ENCODE data around the gene FANCL. TPM values are rescaled to one million over a fixed set of nuclear protein-coding genes. Genes with fewer than 3 reads are reported as not detected.
"Not testable (repeated sequence)": the region's sequence is repeated elsewhere in the genome, so short reads cannot be mapped to it uniquely, and the experiment has no call there.

FANCL gene
- total RNA-seq, 1 donor from 2014 or later = 23.3 TPM

DNA sequence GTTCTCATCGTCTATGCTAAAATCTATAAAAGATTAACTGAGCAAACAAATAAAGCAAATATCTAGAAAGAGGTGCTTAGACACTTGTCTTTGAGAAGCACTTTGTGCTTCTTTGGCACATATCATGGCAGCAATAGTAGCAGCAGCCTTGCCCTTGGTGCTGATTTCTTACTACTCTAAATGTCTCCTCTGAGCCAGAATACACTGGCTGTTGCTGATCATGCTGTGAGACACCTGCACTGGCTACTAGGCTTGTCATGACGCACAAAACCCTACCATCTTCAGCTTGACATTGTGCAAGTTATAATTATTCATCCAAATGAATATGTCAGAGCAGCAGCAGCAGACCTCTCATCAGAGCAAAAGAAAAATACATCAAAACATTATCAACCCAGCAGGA, 46.7 kb downstream of the FANCL start:
- no peak for DNase-seq (ENCODE audit: extremely low spot score in 2 of 2)
- Histone ChIP-seq H3K27ac (no peak overlapping the region), H3K4me1 (no peaks in the 10 kb centered on the region), H3K9me3 (no peaks in the 10 kb centered on the region), H3K27me3 (no peaks in the 10 kb centered on the region), H3K36me3 (no peaks in the 10 kb centered on the region), H3K4me3 (no peak overlapping the region)
- intact Hi-C loops (cut with DNase I) = no loop called here
- TF ChIP-seq POLR2A (IDR thresholded peaks at IDR 0.05) = no peak

DNA sequence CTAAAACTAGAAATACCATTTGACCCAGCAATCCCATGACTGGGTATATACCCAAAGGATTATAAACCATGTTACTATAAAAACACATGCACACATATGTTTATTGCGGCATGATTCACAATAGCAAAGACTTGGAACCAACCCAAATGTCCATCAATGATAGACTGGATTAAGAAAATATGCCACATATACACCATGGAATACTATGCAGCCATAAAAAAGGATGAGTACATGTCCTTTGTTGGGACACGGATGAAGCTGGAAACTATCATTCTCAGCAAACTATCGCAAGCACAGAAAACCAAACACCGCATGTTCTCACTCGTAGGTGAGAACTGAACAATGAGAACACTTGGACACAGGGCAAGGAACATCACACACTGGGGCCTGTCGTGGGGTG, 54.1 kb downstream of the FANCL start:
- H3K27me3 ChIP-seq; H3K36me3 ChIP-seq; H3K4me1 ChIP-seq; H3K9me3 ChIP-seq; intact Hi-C loops (cut with DNase I); H3K4me3 ChIP-seq; DNase-seq (ENCODE audit: extremely low spot score in 2 of 2); H3K27ac ChIP-seq: not testable (repeated sequence)

DNA sequence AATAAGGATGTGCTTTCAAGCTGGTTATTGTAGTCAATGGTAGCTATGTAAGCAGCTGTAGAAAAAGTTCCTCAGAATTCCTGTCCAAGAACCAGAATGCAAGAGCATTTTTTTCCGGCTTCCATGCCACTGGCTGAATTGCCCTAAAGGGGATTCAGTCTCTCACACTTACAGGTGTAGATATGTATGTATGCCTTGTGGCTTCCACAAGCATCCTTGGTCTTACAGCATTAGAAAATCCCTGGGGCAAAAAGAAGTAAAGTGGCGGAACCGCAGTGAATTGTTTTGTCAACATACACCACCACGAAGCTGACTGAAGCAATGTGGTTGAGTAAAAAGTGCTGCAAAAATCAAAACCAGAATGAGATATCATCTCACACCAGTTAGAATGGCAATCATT, 54.6 kb downstream of the FANCL start:
- TF ChIP-seq POLR2A (IDR thresholded peaks at IDR 0.05) (no peak), POLR2AphosphoS5 (IDR thresholded peaks at IDR 0.05; ENCODE audit: insufficient read depth in 1 of 2, low read depth in 1 of 2) (no peak)
- TF ChIP-seq, protein P1, sequence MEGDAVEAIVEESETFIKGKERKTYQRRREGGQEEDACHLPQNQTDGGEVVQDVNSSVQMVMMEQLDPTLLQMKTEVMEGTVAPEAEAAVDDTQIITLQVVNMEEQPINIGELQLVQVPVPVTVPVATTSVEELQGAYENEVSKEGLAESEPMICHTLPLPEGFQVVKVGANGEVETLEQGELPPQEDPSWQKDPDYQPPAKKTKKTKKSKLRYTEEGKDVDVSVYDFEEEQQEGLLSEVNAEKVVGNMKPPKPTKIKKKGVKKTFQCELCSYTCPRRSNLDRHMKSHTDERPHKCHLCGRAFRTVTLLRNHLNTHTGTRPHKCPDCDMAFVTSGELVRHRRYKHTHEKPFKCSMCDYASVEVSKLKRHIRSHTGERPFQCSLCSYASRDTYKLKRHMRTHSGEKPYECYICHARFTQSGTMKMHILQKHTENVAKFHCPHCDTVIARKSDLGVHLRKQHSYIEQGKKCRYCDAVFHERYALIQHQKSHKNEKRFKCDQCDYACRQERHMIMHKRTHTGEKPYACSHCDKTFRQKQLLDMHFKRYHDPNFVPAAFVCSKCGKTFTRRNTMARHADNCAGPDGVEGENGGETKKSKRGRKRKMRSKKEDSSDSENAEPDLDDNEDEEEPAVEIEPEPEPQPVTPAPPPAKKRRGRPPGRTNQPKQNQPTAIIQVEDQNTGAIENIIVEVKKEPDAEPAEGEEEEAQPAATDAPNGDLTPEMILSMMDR (IDR thresholded peaks at IDR 0.05) = no peak
- intact Hi-C loops (cut with DNase I) = no loop called here

DNA sequence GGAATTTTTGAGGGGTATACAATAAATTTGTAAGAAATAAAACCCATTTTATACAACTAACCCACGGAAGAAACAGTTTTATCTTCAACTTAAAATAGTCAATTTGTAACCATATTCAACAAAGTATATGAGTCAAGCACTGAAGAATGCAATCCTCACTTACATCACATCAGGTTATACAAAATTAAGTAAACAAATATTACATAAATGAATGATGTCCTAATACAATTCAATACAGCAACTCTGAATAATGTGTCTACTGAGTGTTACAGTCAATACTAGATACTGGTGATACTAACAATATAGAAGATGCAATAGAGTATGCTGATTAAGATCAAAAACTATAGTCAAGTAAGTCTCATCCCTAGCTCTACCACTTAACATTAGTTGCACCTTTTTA, 58.6 kb downstream of the FANCL start:
- no peak overlapping the region for H3K4me3 ChIP-seq
- H3K9me3 ChIP-seq = no peaks in the 10 kb centered on the region
- intact Hi-C loops (cut with DNase I) = no loop called here
- H3K27me3 ChIP-seq = no peaks in the 10 kb centered on the region
- no peak for DNase-seq (ENCODE audit: extremely low spot score in 2 of 2)
- no peaks in the 10 kb centered on the region for H3K36me3 ChIP-seq
- TF ChIP-seq, protein P1 (IDR thresholded peaks at IDR 0.05) = no peak
- TF ChIP-seq POLR2AphosphoS5 (IDR thresholded peaks at IDR 0.05; ENCODE audit: insufficient read depth in 1 of 2, low read depth in 1 of 2) (no peak), POLR2A (IDR thresholded peaks at IDR 0.05) (no peak)
- H3K27ac ChIP-seq = no peak overlapping the region
- no peaks in the 10 kb centered on the region for H3K4me1 ChIP-seq

More for the DNA sequence above, 54.6 kb downstream of the FANCL start:
- no peaks in the 10 kb centered on the region for H3K4me1 ChIP-seq
- no peak overlapping the region for H3K27ac ChIP-seq
- H3K27me3 ChIP-seq = no peaks in the 10 kb centered on the region
- H3K9me3 ChIP-seq = no peaks in the 10 kb centered on the region
- no peak for DNase-seq (ENCODE audit: extremely low spot score in 2 of 2)
- peaks cover 0 to 4% of the 10 kb centered on the region in 2 donors for H3K36me3 ChIP-seq
- H3K4me3 ChIP-seq = no peak overlapping the region

DNA sequence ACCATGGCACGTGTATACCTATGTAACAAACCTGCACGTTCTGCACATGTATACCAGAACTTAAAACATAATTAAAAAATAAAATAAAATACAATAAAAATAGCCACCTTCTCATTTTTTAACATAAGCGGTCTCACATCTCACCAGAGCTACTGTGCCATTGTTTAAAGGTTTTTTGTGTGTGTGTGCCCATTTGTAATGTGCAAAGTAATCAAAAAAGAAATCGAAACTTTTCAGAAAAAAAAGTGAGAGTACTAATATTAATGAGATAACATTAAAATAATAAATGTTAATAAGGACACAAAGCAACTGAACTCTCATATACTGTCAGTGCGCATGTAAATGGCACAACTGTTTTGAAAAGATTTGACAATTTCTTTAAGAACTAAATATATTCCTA, 60.5 kb downstream of the FANCL start:
- TF ChIP-seq POLR2AphosphoS5 (IDR thresholded peaks at IDR 0.05; ENCODE audit: insufficient read depth in 1 of 2, low read depth in 1 of 2) (no peak), POLR2A (IDR thresholded peaks at IDR 0.05) (no peak)
- TF ChIP-seq, protein P1 (IDR thresholded peaks at IDR 0.05) = no peak
- H3K27me3 ChIP-seq = no peaks in the 10 kb centered on the region
- no peaks in the 10 kb centered on the region for H3K36me3 ChIP-seq
- intact Hi-C loops (cut with DNase I) = no loop called here
- H3K27ac ChIP-seq = no peak overlapping the region
- DNase-seq (ENCODE audit: extremely low spot score in 2 of 2) = no peak
- no peaks in the 10 kb centered on the region for H3K4me1 ChIP-seq
- no peaks in the 10 kb centered on the region for H3K9me3 ChIP-seq
- no peak overlapping the region for H3K4me3 ChIP-seq

DNA sequence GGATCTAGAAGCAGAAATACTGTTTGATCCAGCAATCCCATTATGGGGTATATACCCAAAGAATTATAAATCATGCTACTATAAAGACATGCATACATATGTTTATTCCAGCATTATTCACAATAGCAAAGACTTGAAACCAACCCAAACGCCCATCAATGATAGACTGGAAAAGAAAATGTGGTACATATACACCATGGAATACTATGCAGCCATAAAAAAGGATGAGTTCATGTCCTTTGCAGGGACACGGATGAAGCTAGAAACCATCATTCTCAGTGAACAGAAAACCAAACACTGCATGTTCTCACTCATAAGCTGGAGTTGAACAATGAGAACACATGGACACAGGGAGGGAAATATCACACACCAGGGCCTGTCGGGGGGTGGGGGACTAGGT, 61.0 kb downstream of the FANCL start:
- H3K27me3 ChIP-seq; H3K4me1 ChIP-seq; DNase-seq (ENCODE audit: extremely low spot score in 2 of 2); H3K4me3 ChIP-seq; H3K36me3 ChIP-seq; intact Hi-C loops (cut with DNase I); H3K9me3 ChIP-seq; H3K27ac ChIP-seq: not testable (repeated sequence)

DNA sequence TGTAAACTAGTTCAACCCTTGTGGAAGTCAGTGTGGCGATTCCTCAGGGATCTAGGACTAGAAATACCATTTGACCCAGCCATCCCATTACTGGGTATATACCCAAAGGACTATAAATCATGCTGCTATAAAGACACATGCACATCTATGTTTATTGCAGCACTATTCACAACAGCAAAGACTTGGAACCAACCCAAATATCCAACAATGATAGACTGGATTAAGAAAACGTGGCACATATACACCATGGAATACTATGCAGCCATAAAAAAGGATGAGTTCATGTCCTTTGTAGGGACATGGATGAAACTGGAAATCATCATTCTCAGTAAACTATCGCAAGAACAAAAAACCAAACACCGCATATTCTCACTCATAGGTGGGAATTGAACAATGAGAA, 63.9 kb downstream of the FANCL start:
- H3K4me1 ChIP-seq; intact Hi-C loops (cut with DNase I); H3K4me3 ChIP-seq; H3K27ac ChIP-seq; H3K27me3 ChIP-seq; DNase-seq (ENCODE audit: extremely low spot score in 2 of 2); H3K9me3 ChIP-seq; H3K36me3 ChIP-seq: not testable (repeated sequence)

DNA sequence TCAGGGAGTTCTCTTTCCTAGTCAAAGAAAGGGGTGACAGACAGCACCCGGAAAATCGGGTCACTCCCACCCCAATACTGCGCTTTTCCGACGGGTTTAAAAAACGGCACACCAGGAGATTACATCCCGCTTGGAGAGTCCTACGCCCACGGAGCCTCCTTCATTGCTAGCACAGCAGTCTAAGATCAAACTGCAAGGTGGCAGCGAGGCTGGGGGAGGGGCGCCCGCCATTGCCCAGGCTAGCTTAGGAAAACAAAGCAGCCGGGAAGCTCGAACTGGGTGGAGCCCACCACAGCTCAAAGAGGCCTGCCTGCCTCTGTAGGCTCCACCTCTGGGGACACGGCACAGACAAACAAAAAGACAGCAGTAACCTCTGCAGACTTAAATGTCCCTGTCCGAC, 69.3 kb downstream of the FANCL start:
- H3K9me3 ChIP-seq; DNase-seq (ENCODE audit: extremely low spot score in 2 of 2); H3K36me3 ChIP-seq; H3K27ac ChIP-seq; H3K4me3 ChIP-seq; H3K4me1 ChIP-seq; H3K27me3 ChIP-seq; intact Hi-C loops (cut with DNase I): not testable (repeated sequence)

DNA sequence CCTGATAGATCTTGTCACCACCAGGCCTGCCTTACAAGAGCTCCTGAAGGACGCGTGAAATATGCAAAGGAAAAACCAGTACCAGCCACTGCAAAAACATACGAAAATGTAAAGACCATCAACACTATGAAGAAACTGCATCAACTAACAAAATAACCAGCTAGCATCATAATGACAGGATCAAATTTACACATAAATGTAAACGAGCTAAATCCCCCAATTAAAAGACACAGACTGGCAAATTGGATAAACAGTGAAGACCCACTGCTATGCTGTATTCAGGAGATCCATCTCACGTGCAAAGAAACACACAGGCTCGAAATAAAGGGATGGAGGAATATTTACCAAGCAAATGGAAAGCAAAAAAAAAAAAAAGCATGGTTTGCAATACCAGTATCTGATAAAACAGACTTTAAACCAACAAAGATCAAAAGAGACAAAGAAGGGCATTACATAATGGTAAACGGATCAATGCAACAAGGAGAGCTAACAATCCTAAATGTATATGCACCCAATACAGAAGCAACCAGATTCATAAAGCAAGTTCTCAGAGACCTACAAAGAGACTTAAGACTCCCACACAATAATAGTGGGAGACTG, 70.7 kb downstream of the FANCL start:
- intact Hi-C loops (cut with DNase I); H3K4me3 ChIP-seq; H3K27ac ChIP-seq; H3K27me3 ChIP-seq; H3K36me3 ChIP-seq; H3K4me1 ChIP-seq; H3K9me3 ChIP-seq; DNase-seq (ENCODE audit: extremely low spot score in 2 of 2): not testable (repeated sequence)

DNA sequence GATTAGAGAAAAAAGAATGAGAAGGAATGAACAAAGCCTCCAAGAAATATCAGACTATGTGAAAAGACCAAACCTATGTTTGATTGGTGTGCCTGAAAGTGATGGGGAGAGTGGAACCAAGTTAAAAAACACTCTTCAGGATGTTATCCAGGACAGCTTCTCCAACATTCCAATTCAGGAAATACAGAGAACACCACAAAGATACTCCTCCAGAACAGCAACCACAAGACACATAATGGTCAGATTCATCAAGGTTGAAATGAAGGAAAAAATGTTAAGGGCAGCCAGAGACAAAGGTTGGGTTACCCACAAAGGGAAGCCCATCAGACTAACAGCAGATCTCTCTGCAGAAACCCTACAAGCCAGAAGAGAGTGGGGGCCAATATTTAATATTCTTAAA, 71.3 kb downstream of the FANCL start:
- H3K27ac ChIP-seq; H3K36me3 ChIP-seq; H3K4me3 ChIP-seq; H3K27me3 ChIP-seq; H3K9me3 ChIP-seq; intact Hi-C loops (cut with DNase I); DNase-seq (ENCODE audit: extremely low spot score in 2 of 2); H3K4me1 ChIP-seq: not testable (repeated sequence)

Data from vagina (tissue), 2 donors.